Cardiac muscle cell (in vitro differentiated cells and primary cell): Measurements from ENCODE around the gene PRR14L. TPM values are rescaled to one million over a fixed set of nuclear protein-coding genes. Genes with fewer than 3 reads are reported as not detected.
"Not testable (repeated sequence)": the region's sequence is repeated elsewhere in the genome, so short reads cannot be mapped to it uniquely, and the experiment has no call there.

Source experiments
- DNase-seq, 2 donors: peaks; one replicate each; pipeline versions ENCODE4 v3.0.0 to v3.0.0-alpha.2; 2010 to 2017; ENCODE audit warnings: low read depth in 1 of 2, low spot score in 1 of 2
- H3K27ac ChIP-seq: fragments of 200-600 bp; sonication (generic); 2 replicates; pipeline ENCODE4 v1.5.1; 2016
- H3K27me3 ChIP-seq: fragments of 200-600 bp; sonication (generic); 2 replicates; pipeline ENCODE4 v1.6.0; 2016; ENCODE audit warnings: control low read depth
- H3K36me3 ChIP-seq: fragments of 200-600 bp; sonication (generic); 2 replicates; pipeline ENCODE4 v1.5.1; 2016; ENCODE audit warnings: control low read depth
- H3K4me1 ChIP-seq: fragments of 200-600 bp; sonication (generic); 2 replicates; pipeline ENCODE4 v1.8.1; 2017; ENCODE audit warnings: low read depth, mild to moderate bottlenecking, mixed run types
- H3K4me3 ChIP-seq: fragments of 200-600 bp; sonication (generic); 2 replicates; pipeline ENCODE4 v1.5.1; 2016; ENCODE audit warnings: mild to moderate bottlenecking
- H3K9me3 ChIP-seq: fragments of 200-600 bp; sonication (generic); 2 replicates; pipeline ENCODE4 v1.5.1; 2017; ENCODE audit warnings: low read depth, mild to moderate bottlenecking, control low read depth
- polyA plus RNA-seq: library from polyadenylated mRNA; unstranded; fragments of >200 nt; fragmentation: Nextera tagmentation; extraction: Ambion mirVana; gene quantifications from 2 replicates; pipeline ENCODE4 v1.2.1, GENCODE V29; 2016
- total RNA-seq: library from RNA; depleted of rRNA; stranded (reverse); fragments of >200 nt; gene quantifications from 2 replicates; pipeline ENCODE4 v1.2.3, GENCODE V29; 2016
- TF ChIP-seq, protein P1 (sequence below): IDR thresholded peaks from 2 replicates; pipeline ENCODE4 v1.5.1; 2012; ENCODE audit warnings: low read depth, mild to moderate bottlenecking, low read length

The PRR14L gene
- total and polyA plus RNA-seq, 2 experiments from 2014 or later = 13.8 to 21.1 TPM

DNA sequence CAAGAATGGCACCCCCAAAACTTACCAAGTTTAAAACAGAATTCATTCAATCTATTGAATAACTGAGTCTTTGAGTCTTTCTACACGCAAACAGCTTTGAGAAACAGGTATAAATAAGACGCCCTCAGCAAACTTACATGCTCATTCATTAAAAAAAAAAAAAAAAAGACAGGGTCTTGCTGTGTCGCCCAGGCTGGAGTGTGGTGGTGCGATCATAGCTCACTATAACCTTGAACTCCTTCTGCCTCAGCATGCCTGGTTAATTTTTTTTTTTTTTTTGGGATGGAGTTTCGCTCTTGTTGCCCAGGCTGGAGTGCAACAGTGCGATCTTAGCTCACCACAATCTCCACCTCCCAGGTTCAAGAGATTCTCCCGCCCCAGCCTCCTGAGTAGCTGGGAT lies 6.1 kb downstream of the PRR14L start:
- DNase-seq = no peak
- H3K4me1 ChIP-seq = peaks cover 16% of the 10 kb centered on the region
- no peaks in the 10 kb centered on the region for H3K27me3 ChIP-seq
- H3K4me3 ChIP-seq = no peak overlapping the region
- H3K36me3 ChIP-seq = peaks cover 3% of the 10 kb centered on the region
- no peaks in the 10 kb centered on the region for H3K9me3 ChIP-seq
- no peak overlapping the region for H3K27ac ChIP-seq
- TF ChIP-seq, protein P1, sequence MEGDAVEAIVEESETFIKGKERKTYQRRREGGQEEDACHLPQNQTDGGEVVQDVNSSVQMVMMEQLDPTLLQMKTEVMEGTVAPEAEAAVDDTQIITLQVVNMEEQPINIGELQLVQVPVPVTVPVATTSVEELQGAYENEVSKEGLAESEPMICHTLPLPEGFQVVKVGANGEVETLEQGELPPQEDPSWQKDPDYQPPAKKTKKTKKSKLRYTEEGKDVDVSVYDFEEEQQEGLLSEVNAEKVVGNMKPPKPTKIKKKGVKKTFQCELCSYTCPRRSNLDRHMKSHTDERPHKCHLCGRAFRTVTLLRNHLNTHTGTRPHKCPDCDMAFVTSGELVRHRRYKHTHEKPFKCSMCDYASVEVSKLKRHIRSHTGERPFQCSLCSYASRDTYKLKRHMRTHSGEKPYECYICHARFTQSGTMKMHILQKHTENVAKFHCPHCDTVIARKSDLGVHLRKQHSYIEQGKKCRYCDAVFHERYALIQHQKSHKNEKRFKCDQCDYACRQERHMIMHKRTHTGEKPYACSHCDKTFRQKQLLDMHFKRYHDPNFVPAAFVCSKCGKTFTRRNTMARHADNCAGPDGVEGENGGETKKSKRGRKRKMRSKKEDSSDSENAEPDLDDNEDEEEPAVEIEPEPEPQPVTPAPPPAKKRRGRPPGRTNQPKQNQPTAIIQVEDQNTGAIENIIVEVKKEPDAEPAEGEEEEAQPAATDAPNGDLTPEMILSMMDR = no peak

DNA sequence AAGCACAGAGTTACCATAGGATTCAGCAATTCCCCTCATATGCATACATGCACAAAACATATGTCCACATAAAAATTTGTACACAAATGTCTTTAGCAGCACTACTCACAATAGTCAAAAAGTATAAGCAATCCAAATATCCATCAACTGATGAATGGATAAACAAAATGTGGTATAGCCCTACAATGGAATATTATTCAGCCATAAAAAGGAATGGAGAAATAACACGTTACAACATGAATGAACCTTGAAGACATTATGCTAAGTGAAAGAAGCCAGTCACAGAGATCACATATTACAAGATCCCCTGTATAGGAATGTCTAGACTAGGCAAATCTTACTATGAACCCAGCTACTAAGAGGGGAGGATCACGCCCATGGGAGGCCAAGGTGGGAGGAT lies 7.2 kb downstream of the PRR14L start:
- H3K27me3 ChIP-seq = no peaks in the 10 kb centered on the region
- peaks cover 3% of the 10 kb centered on the region for H3K36me3 ChIP-seq
- H3K9me3 ChIP-seq = no peaks in the 10 kb centered on the region
- DNase-seq = no peak
- H3K4me1 ChIP-seq = peaks cover 6% of the 10 kb centered on the region
- TF ChIP-seq, protein P1 = no peak
- no peak overlapping the region for H3K27ac ChIP-seq
- H3K4me3 ChIP-seq = no peak overlapping the region

DNA sequence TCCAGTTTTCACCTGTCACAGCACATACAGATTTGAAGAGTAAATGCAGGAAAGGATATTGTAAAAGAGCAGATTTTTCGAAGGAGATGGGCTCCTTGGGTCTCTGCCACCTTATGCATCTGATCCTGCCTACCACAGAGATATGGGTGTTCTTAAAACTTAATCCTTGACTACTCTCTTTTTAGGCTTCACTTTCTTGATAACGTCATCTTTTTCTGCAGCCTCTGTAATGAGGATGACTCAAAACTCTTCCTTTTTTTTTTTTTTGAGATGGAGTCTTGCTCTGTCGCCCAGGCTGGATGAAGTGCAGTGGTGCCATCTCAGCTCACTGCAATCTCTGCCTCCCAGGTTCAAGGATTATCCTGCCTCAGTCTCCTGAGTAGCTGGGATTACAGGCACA lies 7.8 kb downstream of the PRR14L start:
- no peak for DNase-seq
- Histone ChIP-seq H3K4me1 (peaks cover 6% of the 10 kb centered on the region), H3K36me3 (peaks cover 3% of the 10 kb centered on the region), H3K27me3 (no peaks in the 10 kb centered on the region), H3K4me3 (no peak overlapping the region), H3K9me3 (no peaks in the 10 kb centered on the region), H3K27ac (no peak overlapping the region)
- TF ChIP-seq, protein P1 = no peak

DNA sequence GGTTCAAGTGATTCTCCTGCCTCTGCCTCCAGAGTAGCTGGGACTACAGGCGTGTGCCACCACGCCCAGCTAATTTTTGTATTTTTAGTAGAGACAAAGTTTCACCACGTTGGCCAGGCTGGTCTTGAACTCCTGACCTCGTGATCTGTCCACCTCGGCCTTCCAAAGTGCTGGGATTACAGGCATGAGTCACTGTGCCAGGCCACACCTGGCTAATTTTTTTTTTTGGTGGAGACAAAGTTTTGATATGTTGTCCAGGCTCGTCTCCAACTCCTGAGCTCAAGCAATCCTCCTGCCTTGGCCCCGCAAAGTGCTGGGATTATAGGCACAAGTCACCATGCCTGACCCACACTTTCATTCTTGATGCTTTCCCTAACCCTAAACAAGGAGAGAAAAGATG lies 9.6 kb downstream of the PRR14L start:
- not testable (repeated sequence) for H3K4me3 ChIP-seq, DNase-seq, H3K4me1 ChIP-seq, H3K27ac ChIP-seq, H3K36me3 ChIP-seq, H3K9me3 ChIP-seq, H3K27me3 ChIP-seq

DNA sequence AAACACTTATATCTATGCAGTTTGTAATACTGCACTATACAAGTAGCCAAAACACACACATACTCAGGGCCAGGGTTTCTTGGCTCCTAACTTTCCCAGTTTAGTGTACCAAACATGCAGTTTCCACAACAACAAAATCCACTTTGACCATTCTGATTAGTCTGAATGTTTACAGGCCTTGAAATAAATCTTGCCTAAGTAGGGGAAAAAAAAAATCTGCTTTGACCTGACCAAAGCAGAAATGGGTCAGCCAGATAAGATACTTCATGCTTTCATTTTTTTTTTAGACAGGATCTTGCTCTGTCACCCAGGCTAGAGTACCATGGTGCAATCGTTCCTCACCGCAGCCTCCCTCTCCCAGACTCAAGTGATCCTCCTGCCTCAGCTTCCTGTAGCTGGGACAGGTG lies 10.1 kb downstream of the PRR14L start:
- H3K4me3 ChIP-seq = no peak overlapping the region
- DNase-seq = peak in 1 of 2 donors; percentile 22
- H3K4me1 ChIP-seq = peaks cover 6% of the 10 kb centered on the region
- no peaks in the 10 kb centered on the region for H3K9me3 ChIP-seq
- no peaks in the 10 kb centered on the region for H3K27me3 ChIP-seq
- TF ChIP-seq, protein P1 = no peak
- H3K36me3 ChIP-seq = no peaks in the 10 kb centered on the region
- H3K27ac ChIP-seq = peak overlapping the region; percentile 54

GRCh38 chr22:31738566-31738965 lies 11.4 kb downstream of the PRR14L start:
- H3K27ac ChIP-seq = no peak overlapping the region
- H3K4me3 ChIP-seq = no peak overlapping the region
- no peaks in the 10 kb centered on the region for H3K27me3 ChIP-seq
- peak in 1 of 2 donors; percentile 21 for DNase-seq
- no peaks in the 10 kb centered on the region for H3K36me3 ChIP-seq
- H3K4me1 ChIP-seq = peaks cover 6% of the 10 kb centered on the region
- H3K9me3 ChIP-seq = no peaks in the 10 kb centered on the region
- TF ChIP-seq, protein P1 = no peak
